Activated CD4-positive, alpha-beta T cell treated with anti-CD3 and anti-CD28 coated beads, Interleukin-2, amount 10 ng/mL, durations not matched to agents 7 days and 5 days (primary cell): ENCODE data around the gene OR6C1. TPM values are rescaled to one million over a fixed set of nuclear protein-coding genes. Genes with fewer than 3 reads are reported as not detected.
"Not testable (repeated sequence)": the region's sequence is repeated elsewhere in the genome, so short reads cannot be mapped to it uniquely, and the experiment has no call there.

Experiments used
- CTCF ChIA-PET: fragments of 350-600 bp; sonication (Branson Sonifier 250); formaldehyde crosslinking; loops from one replicate; lab custom pipeline; 2021; ENCODE audit warnings: antibody characterized with exemption; lab: Charles Lee
- POLR2A ChIA-PET: fragments of 350-600 bp; sonication (Branson Sonifier 250); formaldehyde crosslinking; loops from one replicate; lab custom pipeline; 2021; ENCODE audit warnings: antibody characterized with exemption; lab: Charles Lee
- DNase-seq: peaks from one replicate; pipeline ENCODE4 v3.0.0-alpha.2; 2020
- H3K27ac Mint-ChIP-seq: one replicate; pipeline ENCODE4 v1.8.0; 2021; ENCODE audit warnings: mild to moderate bottlenecking, moderate library complexity, mixed read lengths
- H3K27me3 Mint-ChIP-seq: one replicate; pipeline ENCODE4 v1.8.0; 2021; ENCODE audit warnings: mixed read lengths
- H3K36me3 Mint-ChIP-seq: one replicate; pipeline ENCODE4 v1.8.0; 2021; ENCODE audit warnings: low read depth, mixed read lengths
- H3K4me1 Mint-ChIP-seq: one replicate; pipeline ENCODE4 v1.8.0; 2021; ENCODE audit warnings: mixed read lengths
- H3K4me3 Mint-ChIP-seq: one replicate; pipeline ENCODE4 v1.8.0; 2021; ENCODE audit warnings: mild to moderate bottlenecking, moderate library complexity, mixed read lengths
- H3K9me3 Mint-ChIP-seq: one replicate; pipeline ENCODE4 v1.8.0; 2021; ENCODE audit warnings: mixed read lengths
- total RNA-seq, 2 experiments: library from RNA; stranded (reverse); gene quantifications; one replicate each; pipeline ENCODE4 v1.2.3, GENCODE V29; 2021

OR6C1 gene
- not detected for total RNA-seq

DNA sequence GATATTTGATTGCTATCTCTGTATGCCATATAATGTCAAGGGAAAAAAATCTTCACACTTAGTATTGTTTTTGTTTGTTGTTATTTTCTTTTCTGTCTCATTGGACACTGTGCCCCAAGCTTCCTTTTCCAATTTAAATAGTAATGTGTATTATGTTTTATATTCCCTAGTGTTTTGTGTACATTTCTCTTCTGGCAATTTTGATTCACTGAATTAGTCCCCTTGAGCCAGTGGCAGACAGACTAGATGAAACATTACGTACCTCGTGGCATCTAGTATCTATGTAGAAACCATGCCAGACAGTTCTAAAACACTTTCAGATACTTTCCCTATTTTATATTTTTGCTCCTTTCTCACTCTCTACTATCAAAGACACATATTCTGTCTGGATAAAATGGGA lies at the start of gene OR6C1:
OR6C1 (plus strand) TSS at position 301 of the 400 bp plus-strand sequence. CDS start 6,257 bp downstream, outside the sequence.
- Mint-ChIP-seq H3K27ac (no peak within 1 kb of the TSS), H3K27me3 (peaks cover 14% of the 10 kb centered on the region), H3K4me3 (no peak within 1 kb of the TSS), H3K9me3 (no peaks in the 10 kb centered on the region), H3K36me3 (no peaks in the 10 kb centered on the region), H3K4me1 (no peaks in the 10 kb centered on the region)
- CTCF ChIA-PET: interaction anchor here (0.5 kb wide), 1 partner anchor 300 kb away, joined by 4 read pairs; no protein-coding TSS in a partner anchor
- DNase-seq: no peak
- POLR2A ChIA-PET: no interaction called here

DNA sequence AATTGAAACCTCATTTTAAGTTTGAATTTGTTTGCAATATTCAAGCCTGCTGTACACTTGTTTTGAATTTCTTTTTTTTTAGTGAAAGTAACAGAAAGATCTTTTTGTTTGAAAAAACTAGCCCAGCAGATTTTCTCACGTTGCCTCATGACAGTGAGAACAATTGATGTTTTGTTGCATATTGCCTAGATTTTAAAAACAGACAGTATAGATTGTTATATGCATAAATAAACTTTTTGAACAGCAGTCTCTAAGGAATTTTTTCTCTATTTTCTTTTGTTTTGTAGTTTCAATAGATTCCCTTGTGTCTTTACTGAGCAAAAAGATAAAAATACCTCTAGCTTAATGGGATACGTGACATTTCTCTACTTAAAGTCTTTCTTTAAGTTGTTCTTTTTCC lies 33.2 kb upstream of the OR6C1 start:
- H3K27me3 Mint-ChIP-seq: peaks cover 12% of the 10 kb centered on the region
- POLR2A ChIA-PET: no interaction called here
- no peaks in the 10 kb centered on the region for H3K4me1 Mint-ChIP-seq
- H3K9me3 Mint-ChIP-seq: no peaks in the 10 kb centered on the region
- H3K27ac Mint-ChIP-seq: no peak overlapping the region
- no peak overlapping the region for H3K4me3 Mint-ChIP-seq
- no peaks in the 10 kb centered on the region for H3K36me3 Mint-ChIP-seq
- DNase-seq: no peak
- CTCF ChIA-PET: no interaction called here

DNA sequence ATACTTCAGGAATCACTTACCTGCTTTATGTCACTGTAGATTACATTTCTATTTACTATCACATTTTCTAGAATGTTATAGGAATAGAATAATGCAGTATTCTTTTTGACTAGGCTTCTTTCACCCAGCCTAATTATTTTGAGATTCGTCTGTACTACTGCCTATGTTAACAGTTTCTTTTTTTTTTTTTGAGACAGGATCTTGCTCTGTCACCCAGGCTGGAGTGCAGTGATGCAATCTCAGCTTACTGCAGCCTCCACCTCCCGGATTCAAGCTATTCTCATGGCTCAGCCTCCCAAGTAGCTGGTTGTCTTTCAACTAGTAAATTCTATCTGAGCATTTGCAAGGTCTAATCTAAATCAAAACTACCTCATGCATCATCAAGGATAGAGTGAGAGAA lies 24.1 kb upstream of the OR6C1 start:
- CTCF ChIA-PET: no interaction called here
- H3K36me3 Mint-ChIP-seq: no peaks in the 10 kb centered on the region
- no peaks in the 10 kb centered on the region for H3K4me1 Mint-ChIP-seq
- H3K9me3 Mint-ChIP-seq: no peaks in the 10 kb centered on the region
- no peak for DNase-seq
- peaks cover 14% of the 10 kb centered on the region for H3K27me3 Mint-ChIP-seq
- POLR2A ChIA-PET: no interaction called here
- H3K4me3 Mint-ChIP-seq: no peak overlapping the region
- H3K27ac Mint-ChIP-seq: no peak overlapping the region

DNA sequence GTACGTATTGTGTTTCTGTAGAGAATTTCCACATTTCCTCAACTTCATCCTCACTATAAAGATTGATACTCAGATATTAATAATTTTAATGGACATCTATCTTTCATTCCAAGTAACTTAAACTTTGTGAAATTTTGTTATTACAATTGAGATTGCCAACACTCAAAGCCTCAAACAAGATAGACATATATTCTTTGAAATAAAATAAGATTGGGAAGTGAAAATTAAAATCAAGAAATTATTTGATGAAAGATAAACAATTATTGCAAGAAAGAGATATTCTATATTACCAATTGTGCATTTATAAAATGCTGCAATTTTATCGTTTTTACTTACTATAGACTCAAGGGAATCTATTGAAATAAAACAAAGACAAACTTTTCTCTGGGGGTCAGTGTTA lies 17.7 kb upstream of the OR6C1 start, which contains the start of gene OR6C6:
OR6C6 (minus strand) TSS at position 101 of the 400 bp plus-strand sequence. CDS start 1,337 bp downstream, outside the sequence.
- ChIA-PET CTCF (no interaction called here), POLR2A (no interaction called here)
- no peak within 1 kb of the TSS for H3K27ac Mint-ChIP-seq
- no peak within 1 kb of the TSS for H3K4me3 Mint-ChIP-seq
- no peak for DNase-seq
- peaks cover 6% of the 10 kb centered on the region for H3K27me3 Mint-ChIP-seq
- no peaks in the 10 kb centered on the region for H3K36me3 Mint-ChIP-seq
- H3K9me3 Mint-ChIP-seq: no peaks in the 10 kb centered on the region
- H3K4me1 Mint-ChIP-seq: no peaks in the 10 kb centered on the region

DNA sequence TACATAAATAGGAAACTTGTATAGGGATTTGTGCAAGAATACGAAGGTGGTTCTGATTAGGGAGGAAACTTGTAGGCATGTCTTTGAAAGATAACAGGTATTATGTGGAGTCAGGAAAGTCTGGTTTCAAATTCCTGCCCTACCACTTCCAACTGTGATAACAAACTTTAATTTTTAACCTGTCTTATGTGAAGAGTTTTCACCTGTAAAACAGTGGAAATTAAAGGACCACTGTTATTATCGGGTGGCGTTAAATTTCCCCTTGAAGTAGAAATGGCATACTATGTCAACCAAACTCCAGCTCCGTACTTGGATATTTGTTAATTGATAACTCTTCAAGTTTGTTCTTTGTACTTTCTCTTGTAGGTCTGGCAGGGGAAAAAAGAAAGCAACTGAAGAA lies 6.1 kb downstream of the OR6C1 start:
- Mint-ChIP-seq H3K27me3 (peaks cover 2% of the 10 kb centered on the region), H3K36me3 (no peaks in the 10 kb centered on the region), H3K4me3 (no peak overlapping the region), H3K9me3 (no peaks in the 10 kb centered on the region), H3K27ac (no peak overlapping the region), H3K4me1 (no peaks in the 10 kb centered on the region)
- no peak for DNase-seq
- ChIA-PET POLR2A (no interaction called here), CTCF (no interaction called here)

DNA sequence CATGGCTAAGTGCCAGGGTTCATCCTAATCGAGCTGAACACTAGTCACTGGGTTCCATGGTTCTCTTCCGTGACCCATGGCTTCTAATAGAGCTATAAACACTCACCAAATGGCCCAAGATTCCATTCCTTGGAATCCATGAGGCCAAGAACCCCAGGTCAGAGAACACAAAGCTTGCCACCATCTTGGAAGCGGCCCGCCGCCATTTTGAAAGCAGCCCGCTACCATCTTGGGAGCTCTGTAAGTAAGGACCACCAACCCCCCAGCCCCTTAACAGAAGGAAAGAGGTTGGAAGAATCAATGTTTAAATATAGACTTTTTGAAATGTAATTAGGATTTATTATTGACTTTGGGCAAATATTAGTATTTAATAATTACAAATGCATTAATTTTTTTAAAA lies 11.7 kb downstream of the OR6C1 start:
- H3K27ac Mint-ChIP-seq, DNase-seq, H3K9me3 Mint-ChIP-seq, CTCF ChIA-PET, H3K4me1 Mint-ChIP-seq, POLR2A ChIA-PET, H3K36me3 Mint-ChIP-seq, H3K27me3 Mint-ChIP-seq, H3K4me3 Mint-ChIP-seq: not testable (repeated sequence)

DNA sequence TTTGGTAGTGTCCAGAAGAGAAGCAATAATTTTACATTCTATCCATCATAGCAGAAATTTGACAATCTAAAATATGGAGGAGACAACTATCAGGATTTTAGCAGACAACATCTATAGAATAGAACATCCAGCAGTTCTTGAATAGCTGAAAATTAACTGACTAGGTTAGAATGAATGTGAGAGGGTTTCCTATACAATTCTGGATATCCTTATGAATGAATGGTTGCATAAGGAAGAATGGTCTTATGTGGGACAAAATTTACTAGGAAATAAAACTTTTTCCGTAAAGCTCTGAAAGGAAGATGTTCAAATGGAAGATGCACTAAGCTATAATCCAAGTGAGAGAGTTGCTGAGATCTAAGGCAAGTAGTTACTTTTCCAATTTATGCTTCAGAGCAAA lies 16.3 kb downstream of the OR6C1 start, which contains the start of gene OR6C3:
OR6C3 (plus strand) TSS at position 301 of the 400 bp plus-strand sequence. CDS start 955 bp downstream, outside the sequence.
- no peaks in the 10 kb centered on the region for H3K36me3 Mint-ChIP-seq
- no peak for DNase-seq
- H3K4me3 Mint-ChIP-seq: no peak within 1 kb of the TSS
- ChIA-PET CTCF (no interaction called here), POLR2A (no interaction called here)
- H3K27ac Mint-ChIP-seq: no peak within 1 kb of the TSS
- no peaks in the 10 kb centered on the region for H3K9me3 Mint-ChIP-seq
- no peaks in the 10 kb centered on the region for H3K4me1 Mint-ChIP-seq
- peaks cover 8% of the 10 kb centered on the region for H3K27me3 Mint-ChIP-seq

DNA sequence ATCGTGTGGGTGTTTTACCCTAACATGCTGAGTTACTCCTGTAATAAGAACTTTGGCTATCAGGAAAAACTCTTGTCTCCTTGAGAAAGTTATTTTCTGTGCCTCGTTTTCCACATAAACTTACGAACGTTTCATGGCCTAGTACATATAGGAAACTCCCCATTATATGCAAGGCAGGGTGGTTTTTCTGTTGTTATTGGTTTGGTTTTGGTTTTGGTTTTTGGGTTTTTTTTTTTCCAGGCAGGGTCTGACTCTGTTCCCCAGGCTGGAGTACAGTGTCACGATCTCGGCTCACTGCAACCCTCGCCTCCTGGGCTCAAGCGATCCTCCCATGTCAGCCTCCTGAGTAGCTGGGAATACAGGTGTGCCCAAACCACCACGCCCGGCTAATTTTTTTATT lies 21.9 kb downstream of the OR6C1 start:
- no peak for DNase-seq
- Mint-ChIP-seq H3K4me3 (no peak overlapping the region), H3K27me3 (peaks cover 8% of the 10 kb centered on the region), H3K4me1 (no peaks in the 10 kb centered on the region), H3K9me3 (no peaks in the 10 kb centered on the region), H3K36me3 (no peaks in the 10 kb centered on the region), H3K27ac (no peak overlapping the region)
- CTCF ChIA-PET: no interaction called here
- POLR2A ChIA-PET: no interaction called here

DNA sequence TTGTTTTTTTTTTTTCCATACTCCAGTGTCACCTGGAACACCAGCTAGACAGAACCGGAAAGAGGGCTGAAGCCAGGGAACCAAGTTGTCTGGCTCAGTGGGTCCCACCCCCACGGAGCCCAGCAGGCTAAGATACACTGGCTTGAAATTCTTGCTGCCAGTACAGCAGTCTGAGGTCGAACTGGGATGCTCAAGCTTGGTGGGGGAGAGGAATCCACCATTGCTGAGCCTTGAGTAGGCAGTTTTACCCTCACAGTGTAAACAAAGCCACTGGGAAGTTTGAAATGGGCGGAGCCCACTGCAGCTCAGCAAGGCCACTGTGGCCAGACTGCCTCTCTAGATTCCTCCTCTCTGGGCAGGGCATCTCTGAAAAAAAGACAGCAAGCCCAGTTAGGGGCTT lies 41.2 kb downstream of the OR6C1 start:
- H3K27ac Mint-ChIP-seq, H3K4me1 Mint-ChIP-seq, POLR2A ChIA-PET, H3K4me3 Mint-ChIP-seq, H3K9me3 Mint-ChIP-seq, H3K36me3 Mint-ChIP-seq, DNase-seq, CTCF ChIA-PET: not testable (repeated sequence)
- H3K27me3 Mint-ChIP-seq: peaks cover 11% of the 10 kb centered on the region

DNA sequence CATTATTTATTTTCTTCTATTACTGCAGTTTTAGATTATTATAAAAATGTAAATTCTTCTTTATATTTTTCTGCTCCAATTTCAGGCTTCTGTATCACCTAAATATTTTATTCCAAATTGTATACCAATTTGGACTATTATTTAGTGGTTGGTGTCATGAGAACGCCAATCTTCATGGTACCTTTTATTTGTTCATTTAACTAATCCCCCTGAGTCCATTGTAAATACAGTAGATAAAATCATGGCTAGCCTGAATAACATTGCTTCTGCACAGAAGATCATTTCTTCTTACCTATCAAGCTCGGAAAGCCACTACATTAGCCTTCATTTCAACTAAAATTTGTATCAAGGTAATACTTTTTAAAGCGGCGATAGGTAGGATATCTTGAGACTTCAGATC lies 48.5 kb downstream of the OR6C1 start, which contains the start of gene OR6C75:
OR6C75 (plus strand) TSS at position 301 of the 400 bp plus-strand sequence. CDS start 2,136 bp downstream, outside the sequence.
- Mint-ChIP-seq H3K36me3 (no peaks in the 10 kb centered on the region), H3K9me3 (no peaks in the 10 kb centered on the region), H3K27ac (no peak within 1 kb of the TSS), H3K27me3 (peaks cover 8% of the 10 kb centered on the region), H3K4me1 (no peaks in the 10 kb centered on the region), H3K4me3 (no peak within 1 kb of the TSS)
- ChIA-PET POLR2A (no interaction called here), CTCF (no interaction called here)
- DNase-seq: no peak

DNA sequence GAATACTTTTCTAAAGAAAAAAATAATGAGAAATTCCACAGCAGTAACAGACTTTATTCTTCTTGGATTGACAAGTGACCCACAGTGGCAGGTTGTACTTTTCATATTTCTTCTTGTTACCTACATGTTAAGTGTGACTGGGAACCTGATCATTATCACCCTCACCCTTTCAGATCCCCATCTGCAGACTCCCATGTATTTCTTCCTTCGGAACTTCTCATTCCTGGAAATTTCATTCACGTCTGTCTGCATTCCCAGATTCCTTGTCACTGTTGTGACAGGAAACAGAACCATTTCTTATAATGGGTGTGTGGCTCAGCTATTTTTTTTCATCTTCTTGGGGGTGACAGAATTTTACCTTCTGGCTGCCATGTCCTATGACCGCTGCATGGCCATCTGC lies 50.9 kb downstream of the OR6C1 start:
- Mint-ChIP-seq H3K36me3 (no peaks in the 10 kb centered on the region), H3K27ac (no peak overlapping the region), H3K9me3 (no peaks in the 10 kb centered on the region), H3K4me1 (no peaks in the 10 kb centered on the region), H3K27me3 (peaks cover 2% of the 10 kb centered on the region), H3K4me3 (no peak overlapping the region)
- POLR2A ChIA-PET: no interaction called here
- CTCF ChIA-PET: no interaction called here
- no peak for DNase-seq

Other genes with a start within 250 kb of the OR6C1 start
- gene OR9K2, start 187.9 kb upstream of the OR6C1 start, total RNA-seq: not detected
- gene OR10A7, start 93.3 kb upstream of the OR6C1 start, total RNA-seq: not detected
- gene OR6C74, start 69.7 kb upstream of the OR6C1 start, total RNA-seq: not detected
- gene OR6C6, start 17.8 kb upstream of the OR6C1 start, total RNA-seq: not detected
- not detected for gene OR6C3, start 16.4 kb downstream of the OR6C1 start, total RNA-seq
- gene OR6C75, start 48.6 kb downstream of the OR6C1 start, total RNA-seq: not detected
- not detected for gene OR6C65, start 86.2 kb downstream of the OR6C1 start, total RNA-seq
- not detected for gene OR6C76, start 111.9 kb downstream of the OR6C1 start, total RNA-seq
- gene OR6C2, start 129.7 kb downstream of the OR6C1 start, total RNA-seq: not detected
- not detected for gene OR6C70, start 155.8 kb downstream of the OR6C1 start, total RNA-seq
- gene OR6C68, start 178.0 kb downstream of the OR6C1 start, total RNA-seq: not detected
- gene OR6C4, start 235.3 kb downstream of the OR6C1 start, total RNA-seq: not detected